Hepatocyte (in vitro differentiated cells): ENCODE measurements around the gene NUMB.

Experiments used
- CTCF ChIP-seq: fragments of 200-600 bp; sonication (generic); IDR thresholded peaks from 2 replicates; pipeline ENCODE4 v1.5.1; 2016; ENCODE audit warnings: antibody characterized with exemption, mild to moderate bottlenecking; ENCODE audit not compliant: poor library complexity
- EZH2 ChIP-seq: fragments of 200-600 bp; sonication (generic); IDR thresholded peaks from 2 replicates; pipeline ENCODE4 v1.6.1; 2016; ENCODE audit warnings: antibody characterized with exemption, mild to moderate bottlenecking, borderline replicate concordance
- EZH2phosphoT487 ChIP-seq: fragments of 200-600 bp; sonication (generic); IDR thresholded peaks from one replicate; pipeline ENCODE4 v1.6.1; 2018; ENCODE audit warnings: antibody characterized with exemption, mild to moderate bottlenecking, low read depth, moderate library complexity; ENCODE audit not compliant: unreplicated experiment, severe bottlenecking

DNA sequence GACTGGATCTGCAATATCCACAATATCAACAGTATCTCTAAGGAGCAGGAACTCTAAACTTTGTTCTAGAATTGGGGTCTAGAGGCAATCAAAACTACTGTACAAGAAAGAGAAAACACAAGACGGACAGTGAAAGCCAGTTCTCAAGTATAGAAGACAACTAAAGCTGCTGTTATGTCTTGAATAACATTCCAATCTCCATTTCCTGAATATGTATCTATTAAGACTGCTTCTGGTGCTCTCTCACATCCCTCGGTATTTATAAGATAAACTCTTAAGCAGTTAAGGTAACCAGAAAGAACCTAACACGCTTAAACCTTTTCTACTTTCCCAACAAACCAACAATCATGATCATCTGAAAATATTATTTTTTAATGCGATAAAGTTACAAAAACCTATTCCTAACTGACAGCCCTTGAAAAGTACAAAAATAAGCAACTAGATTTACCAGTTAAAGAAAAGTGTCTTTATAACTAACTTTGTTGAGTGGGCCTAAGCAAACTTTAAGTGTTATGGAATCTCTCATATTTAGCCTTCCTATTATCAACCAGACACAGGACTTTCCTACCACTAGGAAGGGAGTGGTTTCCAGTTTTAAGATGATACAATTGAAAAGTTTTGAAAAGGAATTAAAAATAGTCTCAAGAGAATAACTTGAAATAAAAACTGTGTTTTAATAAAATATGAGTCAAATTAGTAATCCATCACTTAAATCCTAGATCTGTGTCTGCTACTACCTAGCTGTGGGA lies 30.7 kb downstream of the NUMB start:
- no peak for TF ChIP-seq CTCF
- no peak for TF ChIP-seq EZH2
- TF ChIP-seq EZH2phosphoT487, result no peak
